ENCODE measurements around the gene C11orf42.

The C11orf42 gene, protein sequence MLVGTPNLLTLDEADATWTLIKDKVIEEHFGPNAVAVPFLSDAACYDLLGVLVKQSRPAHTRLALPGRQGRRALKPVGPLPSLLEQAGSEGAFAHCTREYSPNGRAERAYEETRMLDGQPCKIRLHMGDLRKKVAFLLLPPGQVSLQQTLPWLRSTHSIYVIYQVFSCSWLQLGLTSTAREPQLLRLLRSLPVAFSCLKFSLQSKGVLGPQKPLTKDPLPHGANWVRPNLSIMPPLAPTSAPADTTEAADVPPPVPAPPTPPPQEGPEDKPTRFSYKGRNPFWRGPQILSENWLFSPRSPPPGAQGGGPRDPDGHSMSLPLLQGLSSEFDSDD

GRCh38 chr11:6205366-6205765 is at the start of gene C11orf42:
TSS of gene C11orf42 (plus strand) at chr11:6205557. CDS start at chr11:6205616, 59 bp downstream.
- DNase-seq: no peak

GRCh38 chr11:6156628-6157359 is 48.6 kb upstream of the C11orf42 start:
- DNase-seq: no peak

GRCh38 chr11:6170226-6170625 is 35.1 kb upstream of the C11orf42 start, which contains the start of gene OR52B2:
TSS of gene OR52B2 (minus strand) at chr11:6170326. CDS start at chr11:6170326, 0 bp downstream.
- no peak for DNase-seq

- DNase-seq: no peak
Measured at GRCh38 chr11:6175440-6175839, 29.9 kb upstream of the C11orf42 start.

DNA sequence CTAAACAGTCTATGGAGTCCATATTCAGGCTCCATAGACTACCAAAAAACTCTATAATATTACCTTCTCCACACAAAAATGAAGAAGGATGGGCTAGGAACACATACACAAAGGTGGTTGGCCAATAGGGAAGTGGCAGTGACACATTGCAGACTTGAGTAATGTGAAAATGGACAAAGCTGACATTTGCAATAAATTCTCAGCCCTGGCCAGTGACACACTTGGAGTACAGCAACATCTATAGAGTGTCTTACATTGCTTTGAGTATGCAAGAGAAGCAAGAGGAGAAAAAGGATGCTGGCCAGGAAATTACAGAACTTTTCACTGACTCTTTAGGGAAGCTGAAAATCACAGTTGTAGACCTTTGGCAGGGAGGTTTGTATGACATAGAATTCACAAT is 13.6 kb upstream of the C11orf42 start:
- DNase-seq: no peak

GRCh38 chr11:6194065-6194581 is 11.2 kb upstream of the C11orf42 start:
- no peak for DNase-seq

- peak; percentile 53 for DNase-seq
Measured at GRCh38 chr11:6196396-6196795, 9.0 kb upstream of the C11orf42 start.

- no peak for DNase-seq
Measured at GRCh38 chr11:6197466-6198200, 7.7 kb upstream of the C11orf42 start.

- no peak for DNase-seq
Measured at GRCh38 chr11:6199174-6199810, 6.1 kb upstream of the C11orf42 start, which contains the start of gene OR52W1. TSS of gene OR52W1 (plus strand) at chr11:6199224. CDS start at chr11:6199224, 0 bp downstream.

GRCh38 chr11:6200975-6201374 is 4.4 kb upstream of the C11orf42 start:
- no peak for DNase-seq

GRCh38 chr11:6201481-6201880 is 3.9 kb upstream of the C11orf42 start:
- no peak for DNase-seq

DNA sequence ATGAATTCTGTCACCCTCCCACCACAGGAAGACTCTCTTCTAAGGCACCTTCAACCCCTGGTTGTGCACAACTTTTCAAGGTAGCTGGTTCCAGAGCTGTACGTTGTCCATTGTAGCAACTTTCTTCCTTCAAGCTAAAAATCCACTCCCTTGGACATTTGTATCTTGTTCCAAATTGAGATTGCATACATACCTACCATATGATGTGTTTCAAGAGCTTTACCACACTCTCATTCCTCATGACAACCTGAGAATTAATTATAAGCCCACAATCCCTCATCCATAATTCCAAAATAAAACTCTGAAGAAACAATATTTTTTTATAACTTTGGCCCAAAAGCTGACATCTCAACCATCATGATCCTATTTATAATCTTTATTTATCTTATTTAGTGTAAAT is 3.3 kb upstream of the C11orf42 start:
- no peak for DNase-seq

DNA sequence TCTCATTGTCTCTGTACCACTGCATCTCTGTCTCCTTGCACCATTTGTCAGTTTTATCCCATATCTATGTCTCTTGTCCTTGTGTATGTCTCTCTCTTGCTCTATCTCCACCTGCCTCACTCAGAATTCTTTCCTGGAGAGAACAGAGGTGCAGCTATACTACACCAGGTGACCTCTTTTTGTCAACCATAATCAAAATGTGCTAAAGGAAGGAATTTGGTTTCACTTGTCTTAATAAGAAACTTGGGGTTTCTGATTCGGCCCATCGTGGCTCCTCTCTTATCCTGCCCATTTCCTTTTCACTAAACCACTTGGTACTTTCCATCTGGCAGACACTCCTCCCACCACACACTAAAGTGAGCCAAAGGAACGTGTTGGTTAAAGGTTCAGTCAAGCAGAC is 2.0 kb upstream of the C11orf42 start:
- no peak for DNase-seq

GRCh38 chr11:6204706-6205105 is 651 bp upstream of the C11orf42 start:
- no peak for DNase-seq

GRCh38 chr11:6206456-6207180 is 1.3 kb downstream of the C11orf42 start:
- no peak for DNase-seq

DNA sequence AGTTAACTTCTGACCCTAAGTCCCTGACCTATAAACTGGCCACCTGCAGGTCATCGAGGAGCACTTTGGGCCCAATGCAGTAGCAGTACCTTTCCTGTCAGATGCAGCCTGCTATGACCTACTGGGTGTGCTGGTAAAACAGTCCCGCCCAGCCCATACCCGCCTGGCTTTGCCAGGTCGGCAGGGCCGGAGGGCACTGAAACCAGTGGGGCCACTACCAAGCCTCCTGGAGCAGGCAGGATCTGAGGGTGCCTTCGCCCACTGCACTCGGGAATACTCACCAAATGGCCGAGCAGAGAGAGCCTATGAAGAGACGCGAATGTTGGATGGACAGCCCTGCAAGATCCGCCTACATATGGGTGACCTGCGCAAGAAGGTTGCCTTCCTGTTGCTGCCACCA is 4.4 kb downstream of the C11orf42 start:
- no peak for DNase-seq

DNA sequence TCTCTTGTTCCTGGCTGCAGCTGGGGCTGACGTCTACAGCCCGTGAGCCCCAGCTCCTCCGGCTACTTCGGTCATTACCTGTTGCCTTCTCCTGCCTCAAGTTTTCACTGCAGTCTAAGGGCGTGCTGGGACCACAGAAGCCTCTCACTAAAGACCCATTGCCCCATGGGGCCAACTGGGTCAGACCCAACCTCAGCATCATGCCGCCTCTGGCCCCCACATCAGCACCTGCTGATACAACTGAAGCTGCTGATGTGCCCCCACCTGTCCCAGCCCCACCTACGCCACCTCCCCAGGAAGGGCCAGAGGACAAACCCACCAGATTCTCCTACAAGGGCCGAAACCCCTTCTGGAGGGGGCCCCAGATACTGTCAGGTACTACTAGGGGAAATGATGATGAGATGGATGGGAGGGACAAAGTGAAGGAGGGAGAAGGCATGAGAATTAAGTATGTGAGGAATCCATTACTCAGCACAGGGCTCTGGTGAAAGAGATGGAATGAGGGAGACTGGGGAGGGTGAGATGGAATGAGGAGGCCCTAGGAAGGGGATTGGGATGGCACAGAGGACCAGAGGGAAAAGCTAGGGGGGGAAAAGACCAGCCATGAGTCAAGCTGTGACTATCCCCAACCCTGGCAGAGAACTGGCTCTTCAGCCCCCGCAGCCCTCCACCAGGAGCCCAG is 5.1 kb downstream of the C11orf42 start:
- DNase-seq: no peak

DNA sequence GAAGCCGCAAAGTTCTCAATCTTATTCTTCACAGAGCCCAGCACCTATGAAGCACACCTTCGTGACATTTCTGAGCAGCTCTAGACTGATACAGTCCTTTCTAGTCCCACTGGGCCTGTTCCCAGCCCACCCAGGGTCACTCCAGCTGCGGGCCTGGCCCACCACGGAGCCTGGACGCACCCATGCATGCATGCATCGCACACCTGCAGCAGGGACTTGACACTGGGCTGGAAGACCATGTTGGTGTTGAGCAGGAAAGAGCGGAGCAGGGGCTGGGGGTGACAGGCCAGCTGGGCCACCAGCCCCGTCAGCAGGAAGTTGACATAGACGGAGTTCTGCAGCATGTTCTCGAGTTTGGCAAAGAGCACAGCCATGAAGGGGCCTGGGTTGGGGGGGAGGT is 9.2 kb downstream of the C11orf42 start:
- DNase-seq: no peak

- DNase-seq: no peak
Measured at GRCh38 chr11:6216501-6216900, 11.1 kb downstream of the C11orf42 start.

DNA sequence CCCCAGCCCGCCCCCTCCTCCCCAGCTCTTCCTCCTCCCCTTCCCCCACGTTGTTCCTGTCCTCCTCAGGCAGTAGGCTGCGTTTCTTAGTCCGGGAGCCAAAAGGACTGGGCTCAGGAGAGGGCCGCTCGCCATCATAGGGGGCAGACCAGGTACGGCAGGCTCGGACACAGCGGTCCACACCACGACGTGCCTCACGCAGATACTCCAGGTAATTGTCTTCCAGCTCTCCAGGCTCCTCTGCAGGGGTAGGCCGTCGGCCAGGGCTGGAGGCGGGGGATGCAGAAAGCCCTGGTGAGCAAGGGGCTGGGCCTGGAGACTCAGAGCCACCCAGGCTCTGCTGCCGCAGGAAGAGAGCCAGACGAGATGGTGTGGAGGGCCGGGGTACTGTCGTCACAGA is 12.4 kb downstream of the C11orf42 start:
- DNase-seq: no peak

GRCh38 chr11:6219359-6219758 is 14.0 kb downstream of the C11orf42 start:
- no peak for DNase-seq

Data from eye (tissue), 1 donor.